SK-N-MC (cell line): Measurements from ENCODE around the gene PDSS2.

Experiments used
- DNase-seq: peaks from one replicate; pipeline ENCODE4 v3.0.0-alpha.2; 2011; ENCODE audit warnings: low read depth, low spot score
- H3K27ac ChIP-seq: fragments of 200-600 bp; sonication (generic); 2 replicates; pipeline ENCODE4 v1.5.1; 2016; ENCODE audit warnings: mixed run types
- H3K36me3 ChIP-seq: fragments of 200-600 bp; sonication (generic); 2 replicates; pipeline ENCODE4 v1.6.1; 2017; ENCODE audit warnings: antibody characterized with exemption, low read length, mixed read lengths; ENCODE audit not compliant: insufficient read depth
- H3K4me3 ChIP-seq: fragments of 200-600 bp; sonication (generic); 2 replicates; pipeline ENCODE4 v1.5.1; 2016
- H3K9ac ChIP-seq: fragments of 200-600 bp; sonication (generic); 2 replicates; pipeline ENCODE4 v1.8.0; 2017; ENCODE audit warnings: mixed run types, mixed read lengths; ENCODE audit not compliant: insufficient read length
- H3K9me3 ChIP-seq: fragments of 200-600 bp; sonication (generic); 2 replicates; pipeline ENCODE4 v1.6.1; 2017; ENCODE audit warnings: low read depth, mild to moderate bottlenecking, antibody characterized with exemption, low read length, moderate library complexity, mixed read lengths
- EZH2 ChIP-seq: fragments of 200-600 bp; sonication (generic); IDR thresholded peaks from one replicate; pipeline ENCODE4 v1.6.1; 2017; ENCODE audit warnings: antibody characterized with exemption
- FOXP2 ChIP-seq: optimal IDR thresholded peaks from 2 replicates; pipeline ENCODE3; 2011; ENCODE audit warnings: mild to moderate bottlenecking, moderate library complexity; ENCODE audit not compliant: insufficient read depth; ENCODE audit errors: extremely low read length, control extremely low read depth
- POLR2AphosphoS5 ChIP-seq: IDR thresholded peaks from 2 replicates; pipeline ENCODE4 v1.6.1; 2012; ENCODE audit warnings: mild to moderate bottlenecking, low read depth, low read length, borderline replicate concordance

PDSS2 gene

DNA sequence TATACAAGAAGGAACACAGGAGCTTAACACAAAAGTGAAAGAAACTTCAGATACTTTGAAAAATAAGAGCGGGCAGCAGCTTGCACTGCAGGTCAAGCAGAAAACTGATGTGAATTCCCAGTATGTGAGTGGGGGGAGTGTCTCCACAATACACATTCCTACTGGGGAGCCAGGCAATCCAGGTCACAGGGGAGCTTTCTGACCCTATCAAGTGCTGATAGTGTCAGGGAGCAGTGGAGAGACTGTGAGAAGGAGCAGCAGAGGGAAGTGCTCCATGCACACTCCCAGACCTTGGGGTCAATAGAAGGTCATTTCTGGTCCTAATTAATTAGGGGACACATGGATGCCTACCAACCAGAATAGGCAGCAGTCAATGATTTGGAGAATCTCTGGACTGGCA, 59.4 kb downstream of the PDSS2 start:
- Histone ChIP-seq H3K9me3 (peaks cover 5% of the 10 kb centered on the region; the same call in 1 of the 2 replicates), H3K4me3 (no peak overlapping the region), H3K36me3 (0 out of 2 replicates have a peak, but pooled peaks cover 5% of the 10 kb centered on the region), H3K9ac (no peak overlapping the region), H3K27ac (no peak overlapping the region)
- no peak for DNase-seq
- TF ChIP-seq POLR2AphosphoS5 (no peak), FOXP2 (no peak), EZH2 (no peak)

DNA sequence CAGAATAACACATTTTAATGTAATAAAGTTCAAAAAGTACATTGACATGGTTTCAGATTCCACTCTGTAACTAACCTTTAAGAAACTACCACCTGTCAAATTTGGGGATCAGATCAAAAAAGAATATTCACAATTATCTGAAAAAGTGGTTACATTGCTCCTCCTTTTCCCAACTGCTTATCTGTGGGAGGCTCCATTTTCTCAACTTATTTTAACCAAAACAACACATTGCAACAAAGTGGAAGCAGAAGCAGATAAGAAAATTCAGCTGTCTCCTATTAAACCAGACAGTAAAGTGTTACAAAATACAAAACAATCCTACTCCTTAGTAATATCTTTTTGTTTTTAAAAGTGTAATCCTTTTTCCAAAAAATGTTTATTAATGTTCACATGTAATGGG, 61.4 kb downstream of the PDSS2 start:
- H3K9me3 ChIP-seq, result no peaks in the 10 kb centered on the region; the same call in 1 of the 2 replicates
- H3K27ac ChIP-seq, result no peak overlapping the region
- H3K36me3 ChIP-seq, result 0 out of 2 replicates have a peak, but pooled peaks cover 5% of the 10 kb centered on the region
- TF ChIP-seq FOXP2 (no peak), POLR2AphosphoS5 (no peak), EZH2 (no peak)
- no peak overlapping the region for H3K9ac ChIP-seq
- no peak overlapping the region for H3K4me3 ChIP-seq
- DNase-seq, result no peak

DNA sequence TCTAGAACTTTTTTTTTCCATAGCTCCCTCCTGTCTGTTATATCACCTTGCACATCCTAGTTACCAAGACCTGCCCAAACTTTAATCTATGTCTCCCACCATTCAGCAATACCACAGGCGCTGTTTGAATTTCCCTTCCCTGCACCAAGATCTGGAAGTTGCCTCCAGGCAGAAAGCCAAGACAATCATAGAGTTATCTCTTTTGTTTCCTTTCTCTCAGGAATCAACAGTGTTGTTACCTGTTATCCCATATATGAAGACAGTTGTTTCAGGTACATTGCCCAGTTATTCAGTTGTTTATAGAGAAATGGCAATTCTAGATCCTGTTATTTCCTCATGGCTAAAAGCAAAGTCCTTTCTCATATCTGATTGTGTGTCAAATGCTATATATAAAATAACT, 63.2 kb downstream of the PDSS2 start:
- H3K9me3 ChIP-seq, result no peaks in the 10 kb centered on the region; the same call in 1 of the 2 replicates
- no peak overlapping the region for H3K27ac ChIP-seq
- TF ChIP-seq EZH2 (no peak), POLR2AphosphoS5 (no peak), FOXP2 (no peak)
- H3K4me3 ChIP-seq, result no peak overlapping the region
- no peaks in the 10 kb centered on the region for H3K36me3 ChIP-seq
- H3K9ac ChIP-seq, result no peak overlapping the region
- DNase-seq, result no peak

DNA sequence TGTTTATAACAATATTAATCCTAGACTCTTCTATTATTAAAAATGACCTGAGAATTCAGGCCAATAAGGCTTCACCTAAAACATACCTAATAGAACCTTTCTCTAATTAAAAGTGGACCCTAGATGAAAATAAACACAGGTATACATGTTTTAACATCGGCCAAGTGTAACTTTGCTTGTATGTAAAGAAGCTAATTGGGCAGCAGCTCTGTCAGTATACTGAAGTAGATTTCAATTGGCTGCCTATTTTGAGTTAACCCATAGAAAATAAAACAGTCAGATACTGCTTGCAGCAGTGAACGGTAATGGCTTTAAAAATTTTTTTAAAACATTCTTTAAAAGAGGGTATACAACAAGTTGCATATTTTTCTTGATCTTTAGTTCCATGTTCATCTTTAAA, 67.3 kb downstream of the PDSS2 start:
- no peak overlapping the region for H3K4me3 ChIP-seq
- no peak overlapping the region for H3K9ac ChIP-seq
- no peaks in the 10 kb centered on the region for H3K9me3 ChIP-seq
- H3K36me3 ChIP-seq, result no peaks in the 10 kb centered on the region
- no peak for DNase-seq
- TF ChIP-seq POLR2AphosphoS5 (no peak), FOXP2 (no peak), EZH2 (no peak)
- no peak overlapping the region for H3K27ac ChIP-seq

DNA sequence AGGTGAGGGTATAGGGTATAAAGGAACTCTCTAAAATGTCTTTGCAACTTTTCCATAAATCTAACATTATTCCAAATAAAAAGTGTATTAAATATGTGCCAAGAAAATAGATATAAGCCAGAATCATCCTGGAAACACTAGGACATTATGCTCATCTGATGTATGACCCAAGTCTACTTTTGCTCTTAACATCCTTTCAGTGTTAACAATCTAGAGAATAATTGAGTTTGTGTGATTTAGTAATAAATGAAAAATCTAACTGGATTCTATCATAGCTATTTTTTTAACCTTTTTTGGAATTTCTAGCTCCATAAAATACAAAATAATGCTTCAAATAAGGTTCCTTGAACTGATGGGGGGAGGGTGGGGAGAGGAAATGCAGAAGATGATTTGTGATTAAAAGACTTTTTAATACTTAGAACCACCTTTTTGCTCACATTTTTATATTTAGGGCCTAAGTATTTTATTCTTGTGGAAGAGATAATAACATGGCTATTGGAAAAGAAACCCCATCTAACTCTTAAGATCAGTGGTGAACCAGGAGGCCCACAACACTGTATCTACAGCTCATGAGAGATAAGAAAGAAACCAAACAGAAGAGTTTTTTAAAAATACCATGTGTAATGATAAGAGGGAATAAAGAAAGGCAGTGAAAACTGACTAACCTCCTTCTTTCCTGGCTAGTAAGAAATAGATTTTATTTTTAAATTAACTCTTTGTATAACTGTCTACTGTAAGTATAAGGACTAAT, 68.5 kb downstream of the PDSS2 start:
- H3K9ac ChIP-seq, result no peak overlapping the region
- H3K27ac ChIP-seq, result no peak overlapping the region
- no peaks in the 10 kb centered on the region for H3K36me3 ChIP-seq
- no peak overlapping the region for H3K4me3 ChIP-seq
- H3K9me3 ChIP-seq, result no peaks in the 10 kb centered on the region
- DNase-seq, result no peak
- TF ChIP-seq EZH2 (no peak), POLR2AphosphoS5 (no peak), FOXP2 (no peak)

DNA sequence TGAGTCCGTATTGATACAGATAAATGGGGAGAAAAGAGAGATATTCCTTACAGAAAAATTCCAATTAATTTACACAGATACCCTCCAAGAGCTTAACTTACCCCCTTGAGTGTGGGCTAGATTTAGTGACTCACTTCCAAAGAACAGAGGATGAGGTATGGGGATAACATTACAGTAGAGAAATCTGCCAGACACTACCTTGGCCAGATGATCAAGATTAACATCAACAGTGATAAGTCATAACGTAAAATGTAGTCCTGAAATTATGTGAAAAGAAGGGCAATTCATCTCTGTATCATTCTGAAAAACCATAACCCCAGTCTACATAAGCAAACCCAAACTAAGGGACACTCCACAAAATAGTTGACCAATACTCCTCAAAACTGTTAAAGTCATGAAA, 69.3 kb downstream of the PDSS2 start:
- Histone ChIP-seq H3K27ac (no peak overlapping the region), H3K36me3 (no peaks in the 10 kb centered on the region), H3K9ac (no peak overlapping the region), H3K9me3 (no peaks in the 10 kb centered on the region), H3K4me3 (no peak overlapping the region)
- DNase-seq, result no peak
- TF ChIP-seq FOXP2 (no peak), POLR2AphosphoS5 (no peak), EZH2 (no peak)

DNA sequence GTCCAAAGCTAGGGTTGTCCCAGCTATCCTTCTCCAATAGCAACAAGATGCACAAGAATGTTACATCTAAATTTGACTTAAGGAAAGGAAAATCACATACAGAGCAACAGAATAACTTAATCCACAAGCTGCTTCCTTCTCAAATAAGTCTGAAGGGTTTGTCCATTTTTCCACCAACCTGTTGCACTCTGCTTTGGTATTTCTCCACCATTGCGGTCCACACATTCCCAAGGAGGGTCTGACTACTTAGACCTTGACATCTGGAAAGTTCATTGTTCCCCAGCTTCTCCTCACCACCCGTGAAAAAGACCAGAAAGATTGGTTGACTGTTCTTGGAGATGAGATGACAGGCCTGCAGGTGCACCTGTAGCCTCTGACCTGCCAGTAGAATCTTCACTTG, 72.5 kb downstream of the PDSS2 start:
- TF ChIP-seq EZH2, result no peak
- Histone ChIP-seq H3K4me3 (no peak overlapping the region), H3K9me3 (no peaks in the 10 kb centered on the region), H3K9ac (no peak overlapping the region), H3K27ac (no peak overlapping the region), H3K36me3 (no peaks in the 10 kb centered on the region; the same call in 1 of the 2 replicates)
- DNase-seq, result no peak

DNA sequence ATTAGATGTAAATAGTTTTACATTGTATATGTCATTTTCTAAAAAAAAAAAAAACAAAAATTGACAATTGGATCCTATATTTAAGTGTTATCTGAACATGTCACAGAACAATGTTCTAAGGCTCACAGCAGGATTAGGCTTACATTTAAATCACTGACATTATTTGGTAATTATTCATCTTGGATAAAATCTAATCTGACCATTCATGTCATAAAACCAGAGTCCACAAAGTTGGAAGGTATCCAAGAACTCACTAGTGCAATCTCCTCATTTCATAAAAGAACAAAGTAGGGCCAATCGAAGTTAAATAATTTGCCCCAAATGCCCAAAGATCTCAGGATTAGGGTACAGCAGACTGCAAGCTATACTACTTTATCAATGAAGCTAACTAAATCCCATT, 73.0 kb downstream of the PDSS2 start:
- TF ChIP-seq FOXP2 (no peak), POLR2AphosphoS5 (no peak), EZH2 (no peak)
- no peak for DNase-seq
- Histone ChIP-seq H3K4me3 (no peak overlapping the region), H3K36me3 (no peaks in the 10 kb centered on the region; the same call in 1 of the 2 replicates), H3K9me3 (no peaks in the 10 kb centered on the region), H3K27ac (no peak overlapping the region), H3K9ac (no peak overlapping the region)

DNA sequence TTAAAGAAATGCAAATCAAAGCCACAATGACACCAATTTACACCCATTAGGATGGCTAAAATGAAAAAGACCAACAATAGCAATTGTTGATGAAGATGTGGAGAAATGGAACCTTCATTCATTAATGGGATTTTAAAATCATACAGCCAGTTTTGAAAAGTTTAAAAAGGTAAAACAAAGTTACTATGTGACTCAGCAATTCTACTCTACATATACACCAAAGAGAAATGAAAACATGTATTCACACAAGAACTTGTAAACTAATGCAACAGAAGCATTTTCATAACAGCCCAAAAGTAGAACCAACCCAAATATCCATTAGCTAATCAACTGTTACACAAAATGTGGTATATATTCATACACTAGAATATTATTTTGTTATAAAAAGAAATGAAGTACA, 75.7 kb downstream of the PDSS2 start:
- Histone ChIP-seq H3K4me3 (no peak overlapping the region), H3K36me3 (no peaks in the 10 kb centered on the region; the same call in 1 of the 2 replicates), H3K9me3 (no peaks in the 10 kb centered on the region), H3K27ac (no peak overlapping the region), H3K9ac (no peak overlapping the region)
- no peak for DNase-seq
- no peak for TF ChIP-seq POLR2AphosphoS5
- TF ChIP-seq EZH2, result no peak
- TF ChIP-seq FOXP2, result no peak
